ENCODE results near the gene ERG. TPM values are rescaled to one million over a fixed set of nuclear protein-coding genes. Genes with fewer than 3 reads are reported as not detected.

ERG gene
- total RNA-seq, 1 experiment from 2014 or later: not detected

- in situ Hi-C loops (cut with HindIII; ENCODE audit: low pct_unique_long_range_greater_than_20kb, low sequenced_read_pairs): no loop called here
- DNase-seq (ENCODE audit: low read depth): no peak
Observed at GRCh38 chr21:38420140-38420539, 78.1 kb downstream of the ERG start.

GRCh38 chr21:38417726-38418125 is 80.6 kb downstream of the ERG start:
- DNase-seq (ENCODE audit: low read depth): no peak
- in situ Hi-C loops (cut with HindIII; ENCODE audit: low pct_unique_long_range_greater_than_20kb, low sequenced_read_pairs): no loop called here

- in situ Hi-C loops (cut with HindIII; ENCODE audit: low pct_unique_long_range_greater_than_20kb, low sequenced_read_pairs): no loop called here
- no peak for DNase-seq (ENCODE audit: low read depth)
Observed at GRCh38 chr21:38416791-38417190, 81.5 kb downstream of the ERG start.

GRCh38 chr21:38413958-38414548 is 84.2 kb downstream of the ERG start:
- in situ Hi-C loops (cut with HindIII; ENCODE audit: low pct_unique_long_range_greater_than_20kb, low sequenced_read_pairs): no loop called here
- DNase-seq (ENCODE audit: low read depth): no peak

DNA sequence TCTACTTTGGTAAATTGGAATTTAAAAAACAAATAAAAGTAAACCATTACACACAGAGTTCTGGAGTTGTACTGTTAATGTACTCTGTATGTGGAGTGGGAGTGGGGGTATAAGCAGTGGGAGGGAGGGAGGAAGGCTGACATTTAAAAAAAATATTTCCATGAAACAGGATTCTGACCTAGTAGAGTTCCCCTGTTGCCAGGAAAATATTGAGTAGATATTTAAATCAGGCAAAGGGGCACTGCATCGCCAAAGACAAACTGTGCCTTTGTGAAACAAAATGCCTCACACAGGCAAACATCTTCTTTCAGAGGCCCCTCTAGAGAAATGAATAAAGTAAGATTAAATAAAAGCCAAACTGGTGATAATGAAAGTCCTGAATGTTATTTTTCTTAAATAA is 87.8 kb downstream of the ERG start:
- in situ Hi-C loops (cut with HindIII; ENCODE audit: low pct_unique_long_range_greater_than_20kb, low sequenced_read_pairs): no loop called here
- no peak for DNase-seq (ENCODE audit: low read depth)

- no peak for DNase-seq (ENCODE audit: low read depth)
- in situ Hi-C loops (cut with HindIII; ENCODE audit: low pct_unique_long_range_greater_than_20kb, low sequenced_read_pairs): no loop called here
Observed at GRCh38 chr21:38409907-38410306, 88.4 kb downstream of the ERG start.

DNA sequence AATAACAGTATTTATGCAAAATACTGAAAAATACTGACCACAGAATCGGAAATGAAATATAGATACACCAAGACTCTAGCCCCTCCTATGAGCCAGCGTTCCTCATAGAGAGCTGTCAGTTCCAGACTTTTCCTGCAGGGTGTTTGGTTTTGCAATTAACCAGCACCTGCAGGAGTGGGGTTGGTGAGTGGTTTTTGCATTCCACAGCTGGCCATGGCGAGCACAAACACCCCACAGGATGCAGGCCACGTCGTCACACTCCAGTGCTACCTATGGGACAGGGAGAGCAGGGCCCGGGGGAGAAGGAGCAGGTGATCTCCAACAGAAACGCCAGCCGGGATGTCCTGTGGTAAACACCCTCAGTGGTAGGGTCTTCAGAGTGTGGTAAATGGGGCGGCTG is 94.1 kb downstream of the ERG start:
- no peak for DNase-seq (ENCODE audit: low read depth)
- in situ Hi-C loops (cut with HindIII; ENCODE audit: low pct_unique_long_range_greater_than_20kb, low sequenced_read_pairs): no loop called here

GRCh38 chr21:38402795-38403194 is 95.5 kb downstream of the ERG start:
- in situ Hi-C loops (cut with HindIII; ENCODE audit: low pct_unique_long_range_greater_than_20kb, low sequenced_read_pairs): no loop called here
- no peak for DNase-seq (ENCODE audit: low read depth)

- in situ Hi-C loops (cut with HindIII; ENCODE audit: low pct_unique_long_range_greater_than_20kb, low sequenced_read_pairs): no loop called here
- no peak for DNase-seq (ENCODE audit: low read depth)
Observed at GRCh38 chr21:38402291-38402690, 96.0 kb downstream of the ERG start.

DNA sequence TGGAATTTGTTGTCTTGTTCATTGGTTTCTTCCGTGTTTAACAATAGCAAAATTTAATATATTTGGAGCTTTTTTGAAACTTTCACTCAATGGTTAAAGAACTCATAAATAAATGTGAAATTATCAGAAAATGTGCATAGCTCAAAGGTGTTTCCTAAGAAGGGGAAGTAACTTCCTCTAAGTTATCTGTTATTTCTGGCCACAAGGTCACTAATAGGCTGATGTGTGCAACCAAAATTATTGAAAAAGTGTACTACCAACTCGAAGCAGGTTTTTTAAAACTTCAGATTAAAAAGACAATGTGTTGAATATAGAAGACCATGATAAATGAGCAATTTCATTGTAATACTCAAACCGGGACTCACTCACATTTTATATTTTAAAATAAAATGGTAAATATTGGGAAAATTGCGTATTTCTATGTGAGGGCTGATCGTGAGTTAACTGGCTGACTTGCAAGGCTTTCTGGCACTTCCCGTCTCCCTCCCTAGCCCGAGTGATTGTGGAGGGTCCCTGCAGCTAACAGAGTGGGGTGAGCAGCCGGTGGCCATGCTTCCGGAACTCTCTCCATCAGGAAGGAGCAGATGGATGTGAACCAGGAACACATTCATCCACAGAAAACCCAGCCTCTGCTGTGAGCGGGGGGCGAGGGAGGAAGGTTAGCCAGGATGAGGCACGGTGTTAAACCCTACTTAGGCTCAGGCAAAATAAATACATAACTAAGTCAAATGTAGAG is 96.9 kb downstream of the ERG start:
- no peak for DNase-seq (ENCODE audit: low read depth)
- in situ Hi-C loops (cut with HindIII; ENCODE audit: low pct_unique_long_range_greater_than_20kb, low sequenced_read_pairs): no loop called here

GRCh38 chr21:38400195-38400919 is 97.9 kb downstream of the ERG start:
- in situ Hi-C loops (cut with HindIII; ENCODE audit: low pct_unique_long_range_greater_than_20kb, low sequenced_read_pairs): no loop called here
- no peak for DNase-seq (ENCODE audit: low read depth)

DNA sequence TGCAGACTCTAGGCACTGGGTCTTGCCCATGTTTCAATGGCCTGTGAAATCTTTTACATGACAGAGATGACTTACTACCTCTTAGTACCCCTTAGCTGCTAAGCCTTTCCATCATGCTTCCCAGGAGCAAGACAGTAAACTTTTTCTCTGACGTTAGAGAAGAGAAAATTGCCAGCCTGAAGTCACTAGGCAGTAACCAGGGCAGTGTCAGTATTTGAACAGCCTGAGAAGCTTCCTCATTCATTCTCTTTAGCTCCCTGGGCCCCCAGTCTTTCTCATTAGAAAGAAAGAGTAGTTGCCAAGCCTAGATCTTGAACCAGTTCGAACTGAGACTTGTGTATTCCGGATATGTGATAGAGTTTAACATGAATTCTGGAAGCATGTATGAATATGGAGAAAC is 99.2 kb downstream of the ERG start:
- in situ Hi-C loops (cut with HindIII; ENCODE audit: low pct_unique_long_range_greater_than_20kb, low sequenced_read_pairs): no loop called here
- DNase-seq (ENCODE audit: low read depth): no peak

- no peak for DNase-seq (ENCODE audit: low read depth)
- in situ Hi-C loops (cut with HindIII; ENCODE audit: low pct_unique_long_range_greater_than_20kb, low sequenced_read_pairs): no loop called here
Observed at GRCh38 chr21:38396325-38396724, 102.0 kb downstream of the ERG start.

GRCh38 chr21:38395581-38395980 is 102.7 kb downstream of the ERG start:
- in situ Hi-C loops (cut with HindIII; ENCODE audit: low pct_unique_long_range_greater_than_20kb, low sequenced_read_pairs): no loop called here

GRCh38 chr21:38392661-38393060 is 105.6 kb downstream of the ERG start:
- DNase-seq (ENCODE audit: low read depth): no peak
- in situ Hi-C loops (cut with HindIII; ENCODE audit: low pct_unique_long_range_greater_than_20kb, low sequenced_read_pairs): no loop called here

More at GRCh38 chr21:38395581-38395980, 102.7 kb downstream of the ERG start:
- DNase-seq (ENCODE audit: low read depth): no peak

DNA sequence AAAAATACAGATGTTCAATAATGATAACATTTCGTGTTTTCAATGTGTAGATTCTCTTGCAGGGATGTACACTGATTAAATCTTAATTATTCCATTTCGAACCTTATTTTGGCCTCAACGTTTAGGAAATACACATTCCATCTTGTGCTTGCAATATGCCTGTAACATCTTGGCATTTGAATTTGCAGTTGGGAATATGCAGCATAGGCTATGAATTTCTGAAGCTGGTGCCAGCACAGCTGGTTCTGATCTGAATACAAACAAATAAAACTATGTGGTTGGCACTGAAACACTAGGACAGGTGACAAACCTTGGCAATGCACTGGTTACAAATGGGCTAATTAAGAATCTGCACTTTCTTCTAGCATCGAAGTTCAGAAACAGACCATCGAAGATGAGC is 108.4 kb downstream of the ERG start:
- in situ Hi-C loops (cut with HindIII; ENCODE audit: low pct_unique_long_range_greater_than_20kb, low sequenced_read_pairs): no loop called here
- DNase-seq (ENCODE audit: low read depth): no peak

DNA sequence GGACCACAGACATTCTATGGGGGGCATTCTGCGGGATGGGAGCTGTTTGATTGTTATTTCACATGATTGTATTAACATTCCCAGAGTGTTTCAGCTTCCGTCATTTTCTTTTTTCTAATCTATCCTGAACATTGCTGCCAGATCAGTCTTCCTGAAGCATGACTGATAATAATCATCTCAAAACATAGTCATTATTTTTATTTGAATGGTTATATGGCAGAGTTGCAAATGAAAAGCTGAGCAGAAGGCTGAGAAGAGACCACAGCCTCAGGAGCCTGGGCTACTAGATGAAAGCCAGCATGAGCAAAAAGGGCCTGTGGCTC is 109.0 kb downstream of the ERG start:
- no peak for DNase-seq (ENCODE audit: low read depth)
- in situ Hi-C loops (cut with HindIII; ENCODE audit: low pct_unique_long_range_greater_than_20kb, low sequenced_read_pairs): no loop called here

- no peak for DNase-seq (ENCODE audit: low read depth)
- in situ Hi-C loops (cut with HindIII; ENCODE audit: low pct_unique_long_range_greater_than_20kb, low sequenced_read_pairs): no loop called here
Observed at GRCh38 chr21:38388647-38389353, 109.5 kb downstream of the ERG start.

DNA sequence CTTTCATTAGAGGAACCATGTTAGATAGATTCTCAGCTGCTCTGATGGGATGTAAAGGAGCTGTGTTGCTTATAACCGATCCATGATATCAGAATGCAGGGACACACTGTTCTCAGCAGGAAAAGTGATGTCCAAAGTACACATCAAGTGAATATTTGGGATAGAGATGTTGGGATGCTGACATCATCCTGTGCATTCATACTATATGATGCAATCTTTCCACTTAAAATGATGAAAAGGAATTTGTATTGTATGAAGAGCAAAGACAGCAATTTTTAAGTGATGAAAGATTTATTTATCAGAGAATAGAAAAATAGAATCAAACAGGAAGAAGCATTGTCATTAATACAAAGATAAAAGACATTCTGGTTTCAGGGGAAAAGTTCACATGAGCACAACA is 110.1 kb downstream of the ERG start:
- DNase-seq (ENCODE audit: low read depth): no peak
- in situ Hi-C loops (cut with HindIII; ENCODE audit: low pct_unique_long_range_greater_than_20kb, low sequenced_read_pairs): no loop called here

All from Caki2 (cell line).